ENCODE data around the gene FUT8.
A peak's percentile ranks its signal among the peaks of the same experiment; 100 is the strongest.
"Not testable (repeated sequence)": the region's sequence is repeated elsewhere in the genome, so short reads cannot be mapped to it uniquely, and the experiment has no call there.

FUT8 gene

DNA sequence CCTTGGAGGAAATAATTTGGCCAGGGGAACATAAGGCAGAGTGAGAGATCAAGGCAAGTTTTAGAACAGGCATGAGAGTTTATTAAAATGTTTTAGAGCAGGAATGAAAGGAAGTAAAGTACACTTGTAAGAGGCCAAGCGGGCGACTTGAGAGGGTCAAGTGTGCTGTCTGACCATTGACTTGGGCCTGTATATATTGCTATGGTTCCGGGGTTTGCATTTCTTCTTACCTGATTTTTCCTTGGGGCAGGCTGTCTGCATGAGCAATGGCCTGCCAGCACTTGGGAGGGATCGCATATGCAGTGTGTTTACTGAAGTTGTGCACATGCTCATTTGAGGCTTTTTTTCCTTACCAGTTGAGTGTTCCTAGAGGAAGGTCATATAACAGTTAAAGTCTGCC, 214.8 kb downstream of the FUT8 start:
- no peak for DNase-seq

- no peak for DNase-seq
These were observed 216.1 kb downstream of the FUT8 start for GRCh38 chr14:65628664-65629063.

DNA sequence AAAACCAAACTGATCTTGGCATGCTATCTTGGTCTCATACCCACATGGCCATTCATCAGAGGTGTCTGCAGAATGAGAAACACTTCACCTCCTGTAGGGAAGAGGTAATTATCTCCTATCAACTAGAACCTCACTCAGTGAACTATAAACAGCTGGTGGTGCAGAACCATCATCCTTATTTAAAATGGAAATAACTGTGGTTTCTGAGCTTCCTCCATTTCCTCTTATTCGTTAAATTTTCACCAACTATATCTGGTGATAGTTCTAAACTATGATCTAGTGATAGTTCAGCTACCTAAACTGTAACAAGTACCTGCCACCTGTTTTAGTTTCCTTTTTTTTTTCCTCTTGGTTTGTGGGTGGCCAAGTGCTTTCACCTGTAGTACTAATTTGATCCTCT, 218.5 kb downstream of the FUT8 start:
- DNase-seq = peak in 1 of 3 experiments; percentile 43

DNA sequence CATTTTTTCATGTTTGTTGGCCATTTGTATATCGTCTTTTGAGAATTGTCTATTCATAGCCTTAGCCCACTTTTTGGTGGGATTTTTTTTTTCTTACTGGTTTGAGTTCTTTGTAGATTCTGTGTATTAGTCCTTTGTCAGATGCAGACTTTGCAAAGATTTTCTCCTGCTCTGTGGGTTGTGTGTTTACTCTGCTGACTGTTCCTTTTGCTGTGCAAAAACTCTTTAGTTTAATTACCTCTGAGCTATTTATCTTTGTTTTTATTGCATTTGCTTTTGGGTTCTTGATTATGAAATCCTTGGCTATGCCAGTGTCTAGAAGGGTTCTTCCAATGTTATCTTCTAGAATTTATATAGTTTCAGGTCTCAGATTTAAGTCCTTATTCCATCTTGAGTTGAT, 220.0 kb downstream of the FUT8 start:
- no peak for DNase-seq

GRCh38 chr14:65633666-65634065, 221.1 kb downstream of the FUT8 start:
- not testable (repeated sequence) for DNase-seq

DNA sequence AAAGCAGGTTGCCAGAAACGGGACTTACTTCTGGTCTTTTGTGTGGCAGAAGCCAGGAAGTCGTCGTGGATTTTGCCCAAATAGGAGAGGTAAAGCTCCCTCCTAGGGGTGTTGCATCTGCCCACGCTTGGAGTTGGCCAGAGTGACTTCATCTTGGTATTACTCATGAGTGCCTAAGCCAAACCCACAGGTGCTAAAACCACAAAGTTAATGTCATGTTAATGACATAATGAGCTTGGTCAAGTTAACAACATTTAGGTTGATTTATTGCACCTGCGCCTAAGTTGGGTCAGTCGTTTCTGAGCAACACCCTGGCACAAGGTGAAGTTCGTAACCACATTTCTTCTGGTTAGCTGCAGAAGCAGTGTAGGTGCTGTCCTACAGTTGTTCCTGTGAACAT, 225.2 kb downstream of the FUT8 start:
- DNase-seq = no peak

- DNase-seq = no peak
These were observed 226.7 kb downstream of the FUT8 start for GRCh38 chr14:65639216-65639615.

GRCh38 chr14:65650826-65651225, 238.3 kb downstream of the FUT8 start:
- peak in 2 of 3 experiments; percentile 16 to 62 for DNase-seq

GRCh38 chr14:65656554-65656953, 244.0 kb downstream of the FUT8 start:
- no peak for DNase-seq

DNA sequence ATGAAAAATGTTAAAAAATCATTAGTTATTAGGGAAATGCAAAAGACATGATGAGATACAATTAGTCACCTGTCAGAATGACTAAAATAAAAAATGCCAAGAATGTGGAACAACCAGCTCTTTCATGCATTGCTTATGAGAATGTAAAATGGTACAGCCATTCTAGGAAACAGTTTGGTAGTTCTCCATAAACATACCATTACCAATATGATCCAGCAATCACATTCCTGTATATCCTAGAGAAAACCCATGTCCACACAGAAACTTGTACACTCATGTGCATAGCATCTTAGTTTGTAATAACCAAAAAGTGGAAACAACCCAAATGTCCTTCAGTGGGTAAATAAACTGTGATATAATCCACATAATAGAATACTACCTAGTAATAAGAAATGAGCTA, 245.7 kb downstream of the FUT8 start:
- DNase-seq = no peak

GRCh38 chr14:65661865-65662264, 249.3 kb downstream of the FUT8 start:
- DNase-seq = peak in 2 of 3 experiments; percentile 18 to 65

- no peak for DNase-seq
These were observed 251.9 kb downstream of the FUT8 start for GRCh38 chr14:65664436-65664835.

DNA sequence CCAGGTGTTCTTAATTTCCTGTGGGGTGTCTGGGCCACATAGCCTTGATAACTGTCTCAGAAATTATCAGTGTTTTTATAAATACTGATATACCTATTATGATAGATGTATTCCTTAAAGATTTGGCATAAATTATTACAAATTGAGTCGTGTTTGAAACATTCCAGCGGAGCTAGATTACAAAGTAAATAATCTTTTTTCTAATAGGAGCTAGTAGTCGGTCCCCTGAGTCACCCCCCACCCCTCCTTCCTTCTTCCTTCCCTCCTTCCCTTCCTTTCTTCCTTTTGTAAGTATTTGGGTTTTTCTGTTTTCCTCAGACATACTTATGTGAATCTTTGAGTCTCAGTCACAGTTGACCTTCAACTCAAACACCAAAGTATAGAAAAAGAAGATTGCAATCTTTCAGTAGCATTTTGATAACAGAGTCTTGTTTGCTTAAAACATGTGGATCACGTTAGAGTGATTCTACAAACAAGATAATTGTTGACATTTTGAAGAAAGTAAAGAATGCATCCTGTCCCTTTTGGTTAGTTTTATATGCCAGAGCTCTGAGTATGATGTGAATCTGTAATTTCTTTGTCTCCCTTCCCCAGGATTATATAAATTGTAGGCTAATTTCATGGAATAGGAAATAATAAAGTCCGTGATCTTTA, 264.0 kb downstream of the FUT8 start:
- DNase-seq = no peak

- no peak for DNase-seq
These were observed 273.0 kb downstream of the FUT8 start for GRCh38 chr14:65685572-65685971.

DNA sequence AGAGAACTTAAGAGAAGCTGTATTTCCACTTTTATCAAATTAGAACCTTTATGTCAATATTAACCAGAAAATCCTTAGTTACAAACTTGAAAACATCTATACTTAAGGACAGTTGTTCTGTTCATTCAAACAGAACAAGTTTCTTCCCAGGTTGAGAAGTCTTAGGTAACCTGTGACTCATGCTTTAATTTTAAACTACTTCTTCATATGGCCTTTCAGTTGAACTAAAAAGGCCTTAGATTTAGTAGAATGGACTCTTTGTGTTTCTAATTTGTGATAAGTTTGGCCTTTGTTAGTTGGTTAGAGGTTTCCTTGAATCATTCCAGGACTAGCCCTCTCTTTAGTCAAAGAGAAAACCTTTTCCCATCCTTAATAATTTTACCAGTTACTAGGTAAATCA, 274.2 kb downstream of the FUT8 start:
- no peak for DNase-seq

DNA sequence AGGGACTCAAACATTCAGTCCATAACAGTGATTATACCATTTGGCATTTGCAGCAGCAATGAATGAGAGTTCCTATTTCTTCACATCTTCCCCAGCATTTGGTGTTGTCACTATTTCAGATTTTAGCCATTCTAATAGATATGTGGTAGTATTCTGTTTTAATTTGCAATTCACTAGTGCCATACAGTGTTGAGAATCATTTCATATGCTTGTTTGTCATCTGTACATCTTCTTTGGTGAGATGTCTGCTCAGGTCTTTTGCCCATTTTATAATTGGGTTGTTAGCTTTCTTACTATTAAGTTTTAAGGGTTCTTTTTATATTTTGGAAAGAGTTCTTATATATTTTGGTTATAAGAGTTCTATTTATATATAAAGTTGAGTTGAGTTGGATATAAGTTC, 276.5 kb downstream of the FUT8 start:
- DNase-seq = no peak

DNA sequence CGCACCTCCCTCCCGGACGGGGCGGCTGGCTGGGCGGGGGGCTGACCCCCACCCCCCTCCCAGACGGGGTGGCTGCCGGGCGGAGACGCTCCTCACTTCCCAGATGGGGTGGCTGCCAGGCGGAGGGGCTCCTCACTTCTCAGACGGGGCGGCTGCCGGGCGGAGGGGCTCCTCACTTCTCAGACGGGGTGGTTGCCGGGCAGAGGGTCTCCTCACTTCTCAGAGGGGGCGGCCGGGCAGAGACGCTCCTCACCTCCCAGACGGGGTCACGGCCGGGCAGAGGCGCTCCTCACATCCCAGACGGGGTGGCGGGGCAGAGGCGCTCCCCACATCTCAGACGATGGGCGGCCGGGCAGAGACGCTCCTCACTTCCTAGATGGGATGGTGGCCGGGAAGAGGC, 280.0 kb downstream of the FUT8 start:
- DNase-seq = not testable (repeated sequence)

- no peak for DNase-seq
These were observed 284.3 kb downstream of the FUT8 start for GRCh38 chr14:65696801-65697200.

DNA sequence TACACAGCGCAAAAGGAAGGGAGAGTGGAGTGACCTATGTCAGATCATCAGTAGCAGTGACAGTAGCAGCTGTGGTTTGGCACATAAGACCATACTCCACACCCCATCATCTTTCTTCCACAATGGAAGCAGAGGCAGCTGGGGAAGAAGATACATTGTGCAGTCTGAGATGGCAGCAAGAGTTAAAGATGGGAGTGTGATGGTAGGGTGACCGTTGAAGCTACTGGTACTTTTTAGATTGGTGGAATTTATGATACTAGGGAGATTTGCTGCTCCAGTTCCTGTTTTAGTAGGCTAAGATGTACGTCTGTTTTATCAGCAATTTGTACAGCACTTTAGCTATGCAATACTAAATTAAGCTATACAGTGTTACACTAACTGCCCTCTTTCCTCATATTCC, 291.0 kb downstream of the FUT8 start:
- DNase-seq = peak in 1 of 3 experiments; percentile 75

- peak in 2 of 3 experiments; percentile 15 to 64 for DNase-seq
These were observed 291.5 kb downstream of the FUT8 start for GRCh38 chr14:65703996-65704395.

DNA sequence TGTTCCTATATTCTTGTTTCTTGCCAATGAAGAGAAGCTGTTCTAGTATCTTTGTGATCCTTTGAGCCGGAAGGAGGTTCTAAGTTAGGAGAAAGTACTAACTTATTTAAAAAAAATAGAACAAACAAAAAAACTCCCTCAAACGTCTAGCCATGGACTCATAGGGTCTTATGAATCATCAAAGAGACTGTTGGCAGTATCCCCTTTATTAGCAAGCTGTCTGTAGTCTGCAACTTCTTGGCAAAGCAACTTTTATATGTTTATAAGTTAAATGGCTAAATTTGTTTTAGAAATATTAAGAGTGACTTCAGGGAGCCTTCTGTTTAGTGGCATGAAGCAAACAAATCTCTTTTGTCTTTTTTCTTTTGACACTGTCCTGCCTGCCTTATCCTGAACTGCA, 291.9 kb downstream of the FUT8 start:
- DNase-seq = no peak

GRCh38 chr14:65704850-65705249, 292.3 kb downstream of the FUT8 start:
- DNase-seq = no peak

DNA sequence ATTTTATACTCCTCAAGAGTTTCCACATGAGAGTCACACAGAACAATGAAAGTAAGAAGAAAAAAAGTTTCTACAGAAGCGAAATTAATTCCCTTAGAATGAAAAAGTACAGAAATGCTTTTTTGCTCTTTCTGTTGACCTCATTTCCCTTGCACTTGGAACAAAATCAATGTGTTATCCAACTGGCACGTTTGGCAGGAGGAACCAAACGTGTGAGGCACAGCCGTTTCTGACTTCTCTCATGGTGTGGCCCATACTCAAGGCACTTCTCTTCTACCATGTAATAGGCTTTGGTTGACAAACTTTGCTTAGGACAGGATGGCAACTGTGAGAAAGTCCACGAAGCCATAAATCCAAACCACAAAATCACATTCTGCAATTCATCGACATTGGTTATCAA, 297.0 kb downstream of the FUT8 start:
- DNase-seq = no peak

GRCh38 chr14:65716813-65717212, 304.3 kb downstream of the FUT8 start:
- not testable (repeated sequence) for DNase-seq

- DNase-seq = not testable (repeated sequence)
These were observed 304.9 kb downstream of the FUT8 start for GRCh38 chr14:65717384-65717915.
